CD14-positive monocyte (primary cell): ENCODE measurements around the gene ACSF3. TPM values are rescaled to one million over a fixed set of nuclear protein-coding genes. Genes with fewer than 3 reads are reported as not detected.

Experiments used
- DNase-seq, 3 donors: peaks; one replicate each; pipeline ENCODE4 v3.0.0-alpha.2; 2011 to 2022
- H2AFZ ChIP-seq: 2 replicates; pipeline ENCODE4 v1.6.0; 2012; ENCODE audit warnings: mild to moderate bottlenecking, low read depth, low read length, inconsistent platforms; ENCODE audit not compliant: insufficient read depth, poor library complexity, severe bottlenecking
- H3K27ac ChIP-seq, 2 donors: 1 replicate in 1 of 2; 2 replicates in 1 of 2; pipeline ENCODE4 v1.5.1; 2012 to 2013; ENCODE audit warnings: low read length in 2 of 2, control low read depth in 1 of 2, inconsistent platforms in 1 of 2, low read depth in 1 of 2, mild to moderate bottlenecking in 1 of 2
- H3K27me3 ChIP-seq, 2 donors: one replicate each; pipeline versions ENCODE4 v1.6.0 to v1.6.1; 2011 to 2013; ENCODE audit warnings: low read length in 2 of 2; ENCODE audit not compliant: control insufficient read depth in 2 of 2, insufficient read depth in 2 of 2
- H3K36me3 ChIP-seq, 2 donors: replicated peaks in 1 of 2; 1 replicate in 1 of 2; 2 replicates in 1 of 2; pipeline versions ENCODE4 v1.5.1 to v1.6.1; 2012 to 2013; ENCODE audit warnings: low read length in 2 of 2, control low read depth in 1 of 2, inconsistent platforms in 1 of 2, mild to moderate bottlenecking in 1 of 2; ENCODE audit not compliant: insufficient read depth in 2 of 2, control insufficient read depth in 1 of 2
- H3K4me1 ChIP-seq, 2 donors: 1 replicate in 1 of 2; 2 replicates in 1 of 2; pipeline versions ENCODE4 v1.5.1 to v1.6.1; 2012 to 2013; ENCODE audit warnings: low read length in 2 of 2, control low read depth in 1 of 2, inconsistent platforms in 1 of 2, mild to moderate bottlenecking in 1 of 2, moderate library complexity in 1 of 2; ENCODE audit not compliant: insufficient read depth in 2 of 2, control insufficient read depth in 1 of 2
- H3K4me2 ChIP-seq: replicated peaks from 2 replicates; pipeline ENCODE3; 2012; ENCODE audit warnings: low read length, moderate library complexity, mild to moderate bottlenecking; ENCODE audit not compliant: poor library complexity, severe bottlenecking; ENCODE audit errors: extremely low read depth
- H3K4me3 ChIP-seq, 3 experiments: fragments of 200-600 bp in 1 of 3; sonication (generic) in 1 of 3; replicated peaks in 1 of 3; 1 replicate in 2 of 3; 2 replicates in 1 of 3; pipeline ENCODE4 v1.5.1; 2011 to 2013; ENCODE audit warnings: low read length in 3 of 3, mild to moderate bottlenecking in 3 of 3, control low read depth in 2 of 3, low read depth in 2 of 3, inconsistent platforms in 1 of 3, moderate library complexity in 1 of 3
- H3K79me2 ChIP-seq: 2 replicates; pipeline ENCODE4 v1.6.0; 2012; ENCODE audit warnings: mild to moderate bottlenecking, control low read depth, inconsistent platforms, low read length, moderate library complexity; ENCODE audit not compliant: insufficient read depth
- H3K9ac ChIP-seq: 2 replicates; pipeline ENCODE4 v1.6.0; 2017; ENCODE audit warnings: low read length, mild to moderate bottlenecking; ENCODE audit not compliant: insufficient read depth, poor library complexity, severe bottlenecking
- H3K9me3 ChIP-seq, 2 donors: replicated peaks in 1 of 2; 1 replicate in 1 of 2; 2 replicates in 1 of 2; pipeline versions ENCODE4 v1.5.1 to v1.6.1; 2012 to 2013; ENCODE audit warnings: low read length in 2 of 2, control low read depth in 1 of 2; ENCODE audit not compliant: control insufficient read depth in 1 of 2, insufficient read depth in 1 of 2
- H4K20me1 ChIP-seq: 2 replicates; pipeline ENCODE4 v1.6.0; 2012; ENCODE audit warnings: mild to moderate bottlenecking, low read length, control low read depth, moderate library complexity; ENCODE audit not compliant: insufficient read depth
- H3K27ac Mint-ChIP-seq, 7 donors: one replicate each; pipeline ENCODE4 v1.8.0; 2020; ENCODE audit warnings: mild to moderate bottlenecking in 7 of 7, mixed read lengths in 7 of 7, moderate library complexity in 6 of 7, inconsistent platforms in 2 of 7
- H3K27me3 Mint-ChIP-seq, 3 donors: one replicate each; pipeline ENCODE4 v1.8.0; 2021 to 2022; ENCODE audit warnings: low read depth in 3 of 3, mild to moderate bottlenecking in 3 of 3, mixed read lengths in 3 of 3, moderate library complexity in 3 of 3, inconsistent platforms in 1 of 3
- H3K36me3 Mint-ChIP-seq, 2 donors: one replicate each; pipeline ENCODE4 v1.8.0; 2020; ENCODE audit warnings: mixed read lengths in 2 of 2, inconsistent platforms in 1 of 2, mild to moderate bottlenecking in 1 of 2
- H3K4me1 Mint-ChIP-seq: one replicate; pipeline ENCODE4 v1.8.0; 2020; ENCODE audit warnings: mild to moderate bottlenecking, mixed read lengths
- H3K4me3 Mint-ChIP-seq, 2 donors: one replicate each; pipeline ENCODE4 v1.8.0; 2020; ENCODE audit warnings: mild to moderate bottlenecking in 2 of 2, mixed read lengths in 2 of 2, moderate library complexity in 1 of 2
- H3K9me3 Mint-ChIP-seq, 7 donors: one replicate each; pipeline ENCODE4 v1.8.0; 2020 to 2022; ENCODE audit warnings: mixed read lengths in 7 of 7, mild to moderate bottlenecking in 6 of 7, moderate library complexity in 6 of 7, inconsistent platforms in 2 of 7
- CTCF ChIP-seq: fragments of 200-600 bp; IDR thresholded peaks from one replicate; pipeline ENCODE4 v1.8.0; 2022; ENCODE audit warnings: antibody characterized with exemption, mild to moderate bottlenecking
- WGBS: methylation state at CpG from one replicate; pipeline ENCODE4 v1.1.5; 2013; ENCODE audit warnings: missing lambda C conversion rate; ENCODE audit not compliant: insufficient coverage; 5-methylcytosine and 5-hydroxymethylcytosine counted together
- intact Hi-C, 2 donors: fragments of 100-400 bp; cut with micrococcal nuclease; formaldehyde crosslinking; loops; one replicate each; pipeline versions ENCODE4 v1.15.0 to v1.15.1; 2023
- polyA plus RNA-seq, 3 donors: library from polyadenylated mRNA; depleted of rRNA in 1 of 3; unstranded in 2 of 3; stranded (reverse) in 1 of 3; fragments of 300-500 nt in 2 of 3; fragments of >200 nt in 1 of 3; fragmentation: Illumina TruSeq in 2 of 3; gene quantifications; 1 replicate in 2 of 3; 2 replicates in 1 of 3; pipeline ENCODE4 v1.2.3, GENCODE V29; 2012 to 2021

ACSF3 gene
- polyA plus RNA-seq, 3 donors, result 23.5 to 26.7 (median 26.4) TPM

GRCh38 chr16:89050868-89051311, 42.8 kb upstream of the ACSF3 start:
- intact Hi-C loops, result no loop called here

GRCh38 chr16:89051521-89052166, 42.0 kb upstream of the ACSF3 start:
- H3K9me3 Mint-ChIP-seq, result peaks cover 0 to 2% (median 0%) of the 10 kb centered on the region in 7 donors
- WGBS, result 88% methylated on average over 20 of the region's 22 CpGs

More at GRCh38 chr16:89050868-89051311, 42.8 kb upstream of the ACSF3 start:
- Histone ChIP-seq H3K79me2 (peaks cover 6% of the 10 kb centered on the region), H3K4me1 (peaks cover 8 to 23% of the 10 kb centered on the region in 2 donors), H3K4me3 (no peak overlapping the region), H2AFZ (no peak overlapping the region), H3K4me2 (no peak overlapping the region), H3K9ac (no peak overlapping the region), H3K27me3 (no peaks in the 10 kb centered on the region), H3K36me3 (no peaks in the 10 kb centered on the region), H4K20me1 (no peaks in the 10 kb centered on the region), H3K27ac (no peak overlapping the region), H3K9me3 (no peaks in the 10 kb centered on the region)
- DNase-seq, result no peak
- Mint-ChIP-seq H3K27me3 (peaks cover 5 to 12% (median 5%) of the 10 kb centered on the region in 3 donors), H3K4me3 (no peak overlapping the region), H3K27ac (no peak overlapping the region), H3K36me3 (no peaks in the 10 kb centered on the region), H3K9me3 (peaks cover 0 to 2% (median 1%) of the 10 kb centered on the region in 7 donors), H3K4me1 (peaks cover 10% of the 10 kb centered on the region)
- no peak for TF ChIP-seq CTCF
- 88% methylated on average over 15 of the region's 23 CpGs for WGBS

More at GRCh38 chr16:89051521-89052166, 42.0 kb upstream of the ACSF3 start:
- Histone ChIP-seq H3K9me3 (no peaks in the 10 kb centered on the region), H2AFZ (no peak overlapping the region), H3K36me3 (no peaks in the 10 kb centered on the region), H3K79me2 (peaks cover 6% of the 10 kb centered on the region), H3K4me3 (peak overlapping the region in 2 of 3 experiments; percentile 64 to 75), H3K4me1 (peaks cover 8 to 23% of the 10 kb centered on the region in 2 donors), H3K9ac (peak overlapping the region; percentile 76), H3K4me2 (peak overlapping the region; percentile 72), H3K27ac (peak overlapping the region in 1 of 2 donors; percentile 86), H4K20me1 (no peaks in the 10 kb centered on the region), H3K27me3 (no peaks in the 10 kb centered on the region)
- Mint-ChIP-seq H3K27ac (peak overlapping the region in 1 of 7 donors; percentile 43), H3K27me3 (peaks cover 4 to 14% (median 5%) of the 10 kb centered on the region in 3 donors), H3K4me3 (peak overlapping the region; percentile 34 to 97), H3K4me1 (peaks cover 10% of the 10 kb centered on the region), H3K36me3 (no peaks in the 10 kb centered on the region)
- TF ChIP-seq CTCF, result no peak
- intact Hi-C loops, result no loop called here
- no peak for DNase-seq
